HepG2 (cell line): ENCODE data around the gene TEDC2. TPM values are rescaled to one million over a fixed set of nuclear protein-coding genes. Genes with fewer than 3 reads are reported as not detected.

Experiments
- ATAC-seq: fragments of 200-7000 bp; cut with Tn5 transposase; 3 replicates; pipeline ENCODE4 v1.9.1; 2020; ENCODE audit warnings: mild to moderate bottlenecking, moderate library complexity
- BruUV-seq: library from RNA; stranded (reverse); fragments of 400-500 nt; replicated peaks from 2 replicates; lab custom pipeline; 2021; lab: Mats Ljungman, UMichigan
- CTCF ChIA-PET: fragments of 300-600 bp; formaldehyde crosslinking; extraction: SDS; loops from one replicate; lab custom pipeline; 2021; ENCODE audit warnings: low total read pairs, inconsistent platforms, low intra/inter-chr PET ratio; lab: Yijun Ruan, JAX
- POLR2A ChIA-PET: fragments of 350-600 bp; sonication (Branson Sonifier 250); formaldehyde crosslinking; loops from one replicate; lab custom pipeline; 2020; ENCODE audit warnings: antibody characterized with exemption, inconsistent platforms; lab: Yijun Ruan, JAX
- DNase-seq: peaks from one replicate; pipeline ENCODE4 v3.0.0-alpha.2; 2015; ENCODE audit warnings: low spot score
- FAIRE-seq: peaks from 3 replicates; lab custom pipeline; 2011; peaks lifted over from hg19 to GRCh38; lab: Jason Lieb, UNC
- H2AFZ ChIP-seq: one replicate; pipeline ENCODE4 v1.6.1; 2011; ENCODE audit warnings: low read length, inconsistent platforms
- H3K27ac ChIP-seq: fragments of 300-600 bp; 3 replicates; pipeline ENCODE4 v1.8.0; 2011; ENCODE audit warnings: mixed run types, mild to moderate bottlenecking, mixed read lengths, low read length, inconsistent platforms; ENCODE audit not compliant: insufficient read depth; ENCODE audit errors: extremely low read length
- H3K27me3 ChIP-seq, 2 experiments: fragments of 200-600 bp in 1 of 2; 2 replicates in 1 of 2; 3 replicates in 1 of 2; pipeline versions ENCODE4 v1.6.0 to v1.8.0; 2011; ENCODE audit warnings: low read length in 2 of 2, mild to moderate bottlenecking in 2 of 2, moderate library complexity in 2 of 2, inconsistent platforms in 1 of 2; ENCODE audit not compliant: insufficient read depth in 2 of 2, control insufficient read depth in 1 of 2
- H3K36me3 ChIP-seq, 2 experiments: fragments of 200-600 bp in 1 of 2; replicated peaks in 1 of 2; 2 replicates in 1 of 2; 3 replicates in 1 of 2; pipeline versions ENCODE4 v1.5.1 to v1.8.0; 2011; ENCODE audit warnings: low read length in 2 of 2, inconsistent platforms in 1 of 2; ENCODE audit not compliant: insufficient read depth in 2 of 2, control insufficient read depth in 1 of 2
- H3K4me1 ChIP-seq: 2 replicates; pipeline ENCODE4 v1.5.1; 2012; ENCODE audit warnings: low read length, inconsistent platforms; ENCODE audit not compliant: insufficient read depth
- H3K4me2 ChIP-seq: 2 replicates; pipeline ENCODE4 v1.6.0; 2011; ENCODE audit warnings: low read depth, low read length, inconsistent platforms
- H3K4me3 ChIP-seq, 3 experiments: fragments of 200-600 bp in 1 of 3; sonication (generic), shearing (Covaris generic) in 1 of 3; replicated peaks in 1 of 3; 2 replicates each; pipeline ENCODE4 v1.5.1; 2011 to 2016; ENCODE audit warnings: low read length in 3 of 3, inconsistent platforms in 2 of 3, low read depth in 2 of 3, mild to moderate bottlenecking in 2 of 3, control low read depth in 1 of 3, mixed read lengths in 1 of 3; ENCODE audit not compliant: insufficient read depth in 1 of 3
- H3K79me2 ChIP-seq: one replicate; pipeline ENCODE4 v1.6.1; 2011; ENCODE audit warnings: low read length, inconsistent platforms; ENCODE audit not compliant: insufficient read depth
- H3K9ac ChIP-seq: 2 replicates; pipeline ENCODE4 v1.6.0; 2011; ENCODE audit warnings: mild to moderate bottlenecking, low read depth, low read length, inconsistent platforms; ENCODE audit not compliant: insufficient read depth
- H3K9me3 ChIP-seq: 2 replicates; pipeline ENCODE4 v1.5.1; 2012; ENCODE audit warnings: mild to moderate bottlenecking, low read length
- H4K20me1 ChIP-seq: 2 replicates; pipeline ENCODE4 v1.6.0; 2011; ENCODE audit warnings: inconsistent platforms, mild to moderate bottlenecking, low read length, moderate library complexity; ENCODE audit not compliant: insufficient read depth
- ASH2L ChIP-seq: fragments of 300-600, 200-600 bp; sonication (generic); IDR thresholded peaks from 2 replicates; pipeline ENCODE4 v1.7.0; 2017; ENCODE audit warnings: low read depth, mild to moderate bottlenecking, moderate library complexity, mixed read lengths, low read length; ENCODE audit not compliant: insufficient read length
- CREB1 ChIP-seq, 2 experiments: fragments of 450-650 bp in 1 of 2; IDR thresholded peaks; 2 replicates each; pipeline ENCODE4 v1.6.1; 2016 to 2017; ENCODE audit warnings: control low read depth in 1 of 2, mild to moderate bottlenecking in 1 of 2, missing compliant biosample characterization in 1 of 2, missing genetic modification characterization in 1 of 2
- GPN1 ChIP-seq: sonication (generic); formaldehyde crosslinking; IDR thresholded peaks from 2 replicates; pipeline ENCODE4 v1.5.1; 2020; ENCODE audit warnings: missing genetic modification reagents, borderline replicate concordance
- ISX ChIP-seq: sonication (generic); formaldehyde crosslinking; conservative IDR thresholded peaks from 2 replicates; pipeline ENCODE4 v1.5.0; 2020; ENCODE audit warnings: missing genetic modification reagents
- REXO4 ChIP-seq: sonication (generic); formaldehyde crosslinking; IDR thresholded peaks from 2 replicates; pipeline ENCODE4 v1.8.0; 2022; ENCODE audit warnings: missing genetic modification reagents, mild to moderate bottlenecking, borderline replicate concordance
- TSC22D2 ChIP-seq: sonication (generic); formaldehyde crosslinking; IDR thresholded peaks from 2 replicates; pipeline ENCODE4 v1.5.1; 2020; ENCODE audit warnings: missing genetic modification reagents, mild to moderate bottlenecking, borderline replicate concordance
- WGBS: methylation state at CpG from one replicate; pipeline ENCODE4 v1.1.6; 2017; ENCODE audit warnings: low lambda C conversion rate; 5-methylcytosine and 5-hydroxymethylcytosine counted together
- in situ Hi-C: cut with HindIII; loops from 2 replicates; pipeline ENCODE4 v1.10.0; 2017; ENCODE audit warnings: low pct_unique_long_range_greater_than_20kb; ENCODE audit not compliant: extremely low pct_ligation_motif_present
- intact Hi-C: fragments of 100-400 bp; cut with micrococcal nuclease; formaldehyde crosslinking; loops from one replicate; pipeline ENCODE4 v1.10.0; 2022; ENCODE audit not compliant: unreplicated experiment
- polyA plus RNA-seq, 8 experiments: library from polyadenylated mRNA; depleted of rRNA in 3 of 8; stranded (reverse) in 7 of 8; unstranded in 1 of 8; fragments of >200 nt; fragmentation: Illumina TruSeq in 4 of 8; extraction: Trizol in 4 of 8; gene quantifications; 2 replicates each; pipeline versions ENCODE4 v1.2.1 to v1.2.3, GENCODE V29; 2011 to 2016; ENCODE audit warnings: low read depth in 4 of 8, missing spikeins in 1 of 8, mixed read lengths in 1 of 8; ENCODE audit not compliant: insufficient read depth in 1 of 8
- total RNA-seq, 5 experiments: library from RNA; depleted of rRNA; stranded (reverse); fragments of >200 nt; fragmentation: Illumina TruSeq; extraction: Trizol; gene quantifications; 2 replicates each; pipeline ENCODE4 v1.2.3, GENCODE V29; 2016; ENCODE audit warnings: low read depth in 1 of 5
- TF ChIP-seq, protein P1 (sequence below): sonication (generic); formaldehyde crosslinking; IDR thresholded peaks from 2 replicates; pipeline ENCODE4 v1.5.0; 2020; ENCODE audit warnings: missing genetic modification reagents, mild to moderate bottlenecking, borderline replicate concordance
- TF ChIP-seq, protein P2 (sequence below): IDR thresholded peaks from 2 replicates; pipeline ENCODE4 v1.6.1; 2016; ENCODE audit warnings: missing compliant biosample characterization, missing genetic modification reagents, borderline replicate concordance
- TF ChIP-seq, protein P3 (sequence below): sonication (generic); formaldehyde crosslinking; IDR thresholded peaks from 2 replicates; pipeline ENCODE4 v1.4.0; 2020; ENCODE audit warnings: missing genetic modification reagents
- TF ChIP-seq, protein P4 (sequence below): sonication (generic); formaldehyde crosslinking; IDR thresholded peaks from 2 replicates; pipeline ENCODE4 v1.4.0; 2020; ENCODE audit warnings: mild to moderate bottlenecking, missing genetic modification reagents

TEDC2 gene
- total and polyA plus RNA-seq, 2 of the 13 experiments (the other 11 are each of a cell fraction or from before 2014, with no cell fraction given): 6.2 to 24.4 TPM

DNA sequence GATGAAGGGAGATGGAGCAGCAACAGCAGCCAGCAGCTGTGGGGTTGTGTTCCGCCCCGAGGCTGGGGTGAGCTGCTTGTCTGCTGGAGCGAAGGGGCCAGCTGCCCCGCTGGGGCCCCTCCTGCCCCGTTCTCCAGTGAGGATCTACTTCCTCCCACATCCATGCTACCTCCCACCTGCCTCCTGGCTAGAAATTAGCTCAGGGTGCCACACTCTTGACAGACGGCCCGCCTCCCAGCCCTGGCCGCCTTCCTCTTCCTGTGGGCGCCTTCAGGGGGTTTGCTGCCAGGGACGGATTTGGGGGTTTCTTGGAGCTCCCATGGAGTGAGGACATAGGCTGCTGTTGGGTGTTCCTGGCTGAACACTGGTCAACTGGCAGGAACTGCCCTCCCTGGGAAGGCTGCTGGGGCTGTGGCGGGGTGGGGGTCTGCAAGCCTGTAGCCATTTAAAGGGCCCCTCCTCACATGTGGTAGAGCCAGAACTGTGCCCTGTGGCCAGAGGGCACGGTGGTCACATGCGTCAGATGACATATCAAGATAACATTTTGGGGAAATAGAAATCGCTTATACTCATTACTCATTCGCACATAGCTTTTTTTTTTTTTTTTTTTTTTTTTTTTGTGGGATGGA is 28.1 kb downstream of the TEDC2 start:
- FAIRE-seq: no peak
- H2AFZ ChIP-seq: no peak overlapping the region
- ChIA-PET CTCF (no interaction called here), POLR2A (interaction anchor here (1.5 kb wide), 1 partner anchor 25 kb away, joined by 3 read pairs; the partner anchor contains the start of gene ATP6V0C)
- H3K27me3 ChIP-seq: no peaks in the 10 kb centered on the region
- BruUV-seq: no TSS peak
- H3K27ac ChIP-seq: no peak overlapping the region
- in situ Hi-C loops: no loop called here
- no peaks in the 10 kb centered on the region for H3K9me3 ChIP-seq
- no peak for ATAC-seq
- peaks cover 56% of the 10 kb centered on the region for H3K4me1 ChIP-seq
- peaks cover 0 to 2% of the 10 kb centered on the region in 2 experiments; a peak in 1 of 5 replicates for H3K36me3 ChIP-seq
- H4K20me1 ChIP-seq: peaks cover 31% of the 10 kb centered on the region
- WGBS: 99% methylated on average over 14 of the region's 15 CpGs
- no peak for DNase-seq
- H3K79me2 ChIP-seq: peaks cover 26% of the 10 kb centered on the region
- no peak overlapping the region for H3K4me3 ChIP-seq
- intact Hi-C loops: no loop called here
- no peak overlapping the region for H3K4me2 ChIP-seq
- H3K9ac ChIP-seq: no peak overlapping the region
- no peak for TF ChIP-seq GPN1 (CRISPR knock-in tag)
- TF ChIP-seq, all 625 proteins: peak for 0

DNA sequence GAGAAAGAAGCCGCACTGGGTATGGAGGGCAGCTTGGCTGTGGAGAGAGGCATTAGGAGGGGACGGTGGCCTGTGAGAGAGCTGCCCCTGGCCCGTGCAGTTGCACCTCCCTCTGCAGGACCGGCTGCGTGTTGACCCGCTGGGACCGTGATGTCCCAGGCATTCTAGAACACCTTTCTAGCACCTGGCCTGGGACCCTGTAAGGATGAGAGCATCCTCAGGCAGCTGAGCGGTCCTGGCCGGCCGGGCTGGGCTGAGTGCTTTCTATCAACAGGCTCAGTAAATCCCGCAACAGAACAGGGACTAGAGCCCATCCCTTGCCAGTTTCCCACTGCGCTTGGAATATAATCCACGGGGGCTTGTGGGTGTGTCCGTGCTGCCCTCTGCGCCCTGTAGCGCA is 29.7 kb downstream of the TEDC2 start:
- H3K36me3 ChIP-seq: peaks cover 0 to 2% of the 10 kb centered on the region in 2 experiments; a peak in 1 of 5 replicates
- H3K79me2 ChIP-seq: peaks cover 23% of the 10 kb centered on the region
- H3K27ac ChIP-seq: no peak overlapping the region
- ATAC-seq (no peak), FAIRE-seq (no peak), DNase-seq (no peak)
- H3K4me1 ChIP-seq: peaks cover 40% of the 10 kb centered on the region
- H2AFZ ChIP-seq: no peak overlapping the region
- no peak overlapping the region for H3K9ac ChIP-seq
- no peaks in the 10 kb centered on the region for H3K27me3 ChIP-seq
- peaks cover 26% of the 10 kb centered on the region for H4K20me1 ChIP-seq
- no peaks in the 10 kb centered on the region for H3K9me3 ChIP-seq
- no peak overlapping the region for H3K4me3 ChIP-seq
- BruUV-seq: no TSS peak
- POLR2A ChIA-PET: interaction anchor here (1.5 kb wide), 1 partner anchor 24 kb away, joined by 3 read pairs; the partner anchor contains the start of gene ATP6V0C
- in situ Hi-C loops: no loop called here
- CTCF ChIA-PET: no interaction called here
- 95% methylated on average over 10 of the region's 16 CpGs for WGBS
- intact Hi-C loops: no loop called here
- no peak overlapping the region for H3K4me2 ChIP-seq
- TF ChIP-seq, protein P1, sequence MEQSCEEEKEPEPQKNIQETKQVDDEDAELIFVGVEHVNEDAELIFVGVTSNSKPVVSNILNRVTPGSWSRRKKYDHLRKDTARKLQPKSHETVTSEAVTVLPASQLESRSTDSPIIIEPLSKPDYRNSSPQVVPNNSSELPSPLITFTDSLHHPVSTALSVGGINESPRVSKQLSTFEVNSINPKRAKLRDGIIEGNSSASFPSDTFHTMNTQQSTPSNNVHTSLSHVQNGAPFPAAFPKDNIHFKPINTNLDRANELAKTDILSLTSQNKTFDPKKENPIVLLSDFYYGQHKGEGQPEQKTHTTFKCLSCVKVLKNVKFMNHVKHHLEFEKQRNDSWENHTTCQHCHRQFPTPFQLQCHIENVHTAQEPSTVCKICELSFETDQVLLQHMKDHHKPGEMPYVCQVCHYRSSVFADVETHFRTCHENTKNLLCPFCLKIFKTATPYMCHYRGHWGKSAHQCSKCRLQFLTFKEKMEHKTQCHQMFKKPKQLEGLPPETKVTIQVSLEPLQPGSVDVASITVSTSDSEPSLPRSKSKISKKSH (CRISPR knock-in tag): no peak
- no peak for TF ChIP-seq ASH2L
- TF ChIP-seq CREB1 (IDR thresholded peaks at IDR 0.05): no peak
- TF ChIP-seq CREB1 (CRISPR knock-in tag; IDR thresholded peaks at IDR 0.05): no peak
- no peak for TF ChIP-seq REXO4 (CRISPR knock-in tag)
- TF ChIP-seq, protein P2, sequence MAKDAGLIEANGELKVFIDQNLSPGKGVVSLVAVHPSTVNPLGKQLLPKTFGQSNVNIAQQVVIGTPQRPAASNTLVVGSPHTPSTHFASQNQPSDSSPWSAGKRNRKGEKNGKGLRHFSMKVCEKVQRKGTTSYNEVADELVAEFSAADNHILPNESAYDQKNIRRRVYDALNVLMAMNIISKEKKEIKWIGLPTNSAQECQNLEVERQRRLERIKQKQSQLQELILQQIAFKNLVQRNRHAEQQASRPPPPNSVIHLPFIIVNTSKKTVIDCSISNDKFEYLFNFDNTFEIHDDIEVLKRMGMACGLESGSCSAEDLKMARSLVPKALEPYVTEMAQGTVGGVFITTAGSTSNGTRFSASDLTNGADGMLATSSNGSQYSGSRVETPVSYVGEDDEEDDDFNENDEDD (CRISPR knock-in tag): no peak
- TF ChIP-seq, protein P3, sequence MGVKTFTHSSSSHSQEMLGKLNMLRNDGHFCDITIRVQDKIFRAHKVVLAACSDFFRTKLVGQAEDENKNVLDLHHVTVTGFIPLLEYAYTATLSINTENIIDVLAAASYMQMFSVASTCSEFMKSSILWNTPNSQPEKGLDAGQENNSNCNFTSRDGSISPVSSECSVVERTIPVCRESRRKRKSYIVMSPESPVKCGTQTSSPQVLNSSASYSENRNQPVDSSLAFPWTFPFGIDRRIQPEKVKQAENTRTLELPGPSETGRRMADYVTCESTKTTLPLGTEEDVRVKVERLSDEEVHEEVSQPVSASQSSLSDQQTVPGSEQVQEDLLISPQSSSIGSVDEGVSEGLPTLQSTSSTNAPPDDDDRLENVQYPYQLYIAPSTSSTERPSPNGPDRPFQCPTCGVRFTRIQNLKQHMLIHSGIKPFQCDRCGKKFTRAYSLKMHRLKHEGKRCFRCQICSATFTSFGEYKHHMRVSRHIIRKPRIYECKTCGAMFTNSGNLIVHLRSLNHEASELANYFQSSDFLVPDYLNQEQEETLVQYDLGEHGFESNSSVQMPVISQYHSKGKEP: no peak
- TF ChIP-seq TSC22D2 (CRISPR knock-in tag): no peak
- TF ChIP-seq ISX (CRISPR knock-in tag): no peak
- TF ChIP-seq, protein P4, sequence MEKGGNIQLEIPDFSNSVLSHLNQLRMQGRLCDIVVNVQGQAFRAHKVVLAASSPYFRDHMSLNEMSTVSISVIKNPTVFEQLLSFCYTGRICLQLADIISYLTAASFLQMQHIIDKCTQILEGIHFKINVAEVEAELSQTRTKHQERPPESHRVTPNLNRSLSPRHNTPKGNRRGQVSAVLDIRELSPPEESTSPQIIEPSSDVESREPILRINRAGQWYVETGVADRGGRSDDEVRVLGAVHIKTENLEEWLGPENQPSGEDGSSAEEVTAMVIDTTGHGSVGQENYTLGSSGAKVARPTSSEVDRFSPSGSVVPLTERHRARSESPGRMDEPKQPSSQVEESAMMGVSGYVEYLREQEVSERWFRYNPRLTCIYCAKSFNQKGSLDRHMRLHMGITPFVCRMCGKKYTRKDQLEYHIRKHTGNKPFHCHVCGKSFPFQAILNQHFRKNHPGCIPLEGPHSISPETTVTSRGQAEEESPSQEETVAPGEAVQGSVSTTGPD (CRISPR knock-in tag): no peak
